Astrocyte (in vitro differentiated cells and primary cell): ENCODE data around the gene CD244.

Source experiments
- CTCF ChIP-seq: IDR thresholded peaks from 2 replicates; pipeline ENCODE4 v1.5.1; 2011; ENCODE audit warnings: low read depth, mild to moderate bottlenecking, inconsistent platforms, low read length, moderate library complexity; ENCODE audit not compliant: insufficient read depth
- EZH2 ChIP-seq: IDR thresholded peaks from 2 replicates; pipeline ENCODE4 v1.6.1; 2012; ENCODE audit warnings: mild to moderate bottlenecking, low read length, inconsistent platforms; ENCODE audit not compliant: insufficient read depth

GRCh38 chr1:160789702-160790611, 72.7 kb downstream of the CD244 start:
- TF ChIP-seq CTCF, result no peak
- no peak for TF ChIP-seq EZH2
